MM.1S (cell line): ENCODE results near the gene ITGA2.

Source experiments
- DNase-seq: peaks from one replicate; pipeline ENCODE4 v3.0.0-alpha.2; 2015
- H2AFZ ChIP-seq: fragments of 300-600 bp; sonication (generic); 2 replicates; pipeline ENCODE4 v1.6.0; 2016; ENCODE audit warnings: antibody characterized with exemption, low read length
- H3F3A ChIP-seq: fragments of 300-600 bp; sonication (generic); 2 replicates; pipeline ENCODE4 v1.6.1; 2016; ENCODE audit warnings: mild to moderate bottlenecking, antibody characterized with exemption, low read length, moderate library complexity, mixed read lengths; ENCODE audit not compliant: insufficient read depth
- H3K27ac ChIP-seq: fragments of 300-600 bp; sonication (generic); 2 replicates; pipeline ENCODE4 v1.5.1; 2016; ENCODE audit warnings: mild to moderate bottlenecking, low read length
- H3K27me3 ChIP-seq: fragments of 300-600 bp; sonication (generic); replicated peaks from 2 replicates; pipeline ENCODE4 v1.6.0; 2016; ENCODE audit warnings: low read length; ENCODE audit not compliant: insufficient read depth
- H3K36me3 ChIP-seq: fragments of 300-600 bp; sonication (generic); replicated peaks from 2 replicates; pipeline ENCODE4 v1.6.1; 2016; ENCODE audit warnings: mild to moderate bottlenecking, low read length, mixed read lengths; ENCODE audit not compliant: insufficient read depth
- H3K4me1 ChIP-seq: fragments of 300-600 bp; sonication (generic); 2 replicates; pipeline ENCODE4 v1.6.1; 2016; ENCODE audit warnings: low read length, mixed read lengths
- H3K4me2 ChIP-seq: fragments of 300-600 bp; sonication (generic); 2 replicates; pipeline ENCODE4 v1.6.0; 2016; ENCODE audit warnings: low read depth, low read length
- H3K4me3 ChIP-seq: fragments of 300-600 bp; sonication (generic); 2 replicates; pipeline ENCODE4 v1.5.1; 2016; ENCODE audit warnings: low read length, mixed read lengths
- H3K79me2 ChIP-seq: fragments of 300-600 bp; sonication (generic); 2 replicates; pipeline ENCODE4 v1.6.1; 2016; ENCODE audit warnings: mixed run types, low read length, mixed read lengths
- H3K9ac ChIP-seq: fragments of 300-600 bp; sonication (generic); 2 replicates; pipeline ENCODE4 v1.6.1; 2016; ENCODE audit warnings: low read length, mixed read lengths
- H3K9me2 ChIP-seq: fragments of 300-600 bp; sonication (generic); replicated peaks from 2 replicates; pipeline ENCODE4 v1.6.1; 2016; ENCODE audit warnings: mild to moderate bottlenecking, low read length, mixed read lengths; ENCODE audit not compliant: insufficient read depth
- H3K9me3 ChIP-seq: fragments of 300-600 bp; sonication (generic); replicated peaks from 2 replicates; pipeline ENCODE4 v1.6.1; 2016; ENCODE audit warnings: mild to moderate bottlenecking, low read length, mixed read lengths; ENCODE audit not compliant: insufficient read depth
- H4K20me1 ChIP-seq: fragments of 300-600 bp; sonication (generic); 2 replicates; pipeline ENCODE4 v1.6.1; 2016; ENCODE audit warnings: mild to moderate bottlenecking, low read length, moderate library complexity, mixed read lengths; ENCODE audit not compliant: insufficient read depth
- CTCF ChIP-seq: fragments of 300-600 bp; sonication (generic); IDR thresholded peaks from 2 replicates; pipeline ENCODE4 v1.5.1; 2016; ENCODE audit warnings: antibody characterized with exemption, low read length, mixed read lengths
- EZH2 ChIP-seq: fragments of 300-600 bp; sonication (generic); optimal IDR thresholded peaks from 2 replicates; pipeline ENCODE3; 2017; ENCODE audit warnings: low read depth, mild to moderate bottlenecking, antibody characterized with exemption, low read length, mixed read lengths
- EZH2phosphoT487 ChIP-seq: fragments of 300-600 bp; sonication (generic); IDR thresholded peaks from 2 replicates; pipeline ENCODE4 v1.6.1; 2018; ENCODE audit warnings: antibody characterized with exemption, low read length

Gene ITGA2

GRCh38 chr5:53024535-53024934 is 35.4 kb downstream of the ITGA2 start:
- Histone ChIP-seq H3K4me1 (0 out of 2 replicates have a peak, but pooled peaks cover 4% of the 10 kb centered on the region), H3K27ac (no peak overlapping the region), H3K4me3 (no peak overlapping the region), H3K79me2 (no peaks in the 10 kb centered on the region), H3K9me3 (no peaks in the 10 kb centered on the region), H3K27me3 (no peaks in the 10 kb centered on the region), H3K36me3 (no peaks in the 10 kb centered on the region), H2AFZ (no peak overlapping the region), H3K4me2 (no peak overlapping the region), H3K9me2 (no peaks in the 10 kb centered on the region), H3F3A (no peaks in the 10 kb centered on the region), H4K20me1 (no peaks in the 10 kb centered on the region), H3K9ac (no peak overlapping the region)
- DNase-seq: no peak
- TF ChIP-seq EZH2phosphoT487 (no peak), EZH2 (no peak), CTCF (no peak)

GRCh38 chr5:53025487-53025886 is 36.3 kb downstream of the ITGA2 start:
- Histone ChIP-seq H3K4me3 (no peak overlapping the region), H3K4me2 (no peak overlapping the region), H4K20me1 (no peaks in the 10 kb centered on the region), H3K4me1 (0 out of 2 replicates have a peak, but pooled peaks cover 4% of the 10 kb centered on the region), H3K9me2 (no peaks in the 10 kb centered on the region), H3F3A (no peaks in the 10 kb centered on the region), H3K9me3 (no peaks in the 10 kb centered on the region), H3K9ac (no peak overlapping the region), H2AFZ (no peak overlapping the region), H3K27me3 (no peaks in the 10 kb centered on the region), H3K27ac (no peak overlapping the region), H3K79me2 (no peaks in the 10 kb centered on the region), H3K36me3 (no peaks in the 10 kb centered on the region)
- TF ChIP-seq CTCF (no peak), EZH2 (no peak), EZH2phosphoT487 (no peak)
- DNase-seq: no peak

GRCh38 chr5:53027913-53028312 is 38.8 kb downstream of the ITGA2 start:
- Histone ChIP-seq H3K4me3 (no peak overlapping the region), H3K9me2 (no peaks in the 10 kb centered on the region), H3K79me2 (no peaks in the 10 kb centered on the region), H3F3A (no peaks in the 10 kb centered on the region), H3K9me3 (no peaks in the 10 kb centered on the region), H4K20me1 (no peaks in the 10 kb centered on the region), H3K27me3 (no peaks in the 10 kb centered on the region), H3K4me2 (no peak overlapping the region), H3K9ac (no peak overlapping the region), H3K27ac (no peak overlapping the region), H2AFZ (no peak overlapping the region), H3K4me1 (0 out of 2 replicates have a peak, but pooled peaks cover 4% of the 10 kb centered on the region), H3K36me3 (no peaks in the 10 kb centered on the region)
- TF ChIP-seq EZH2phosphoT487 (no peak), EZH2 (no peak), CTCF (no peak)
- no peak for DNase-seq
